ENCODE measurements around the gene SYT1.

SYT1 gene

DNA sequence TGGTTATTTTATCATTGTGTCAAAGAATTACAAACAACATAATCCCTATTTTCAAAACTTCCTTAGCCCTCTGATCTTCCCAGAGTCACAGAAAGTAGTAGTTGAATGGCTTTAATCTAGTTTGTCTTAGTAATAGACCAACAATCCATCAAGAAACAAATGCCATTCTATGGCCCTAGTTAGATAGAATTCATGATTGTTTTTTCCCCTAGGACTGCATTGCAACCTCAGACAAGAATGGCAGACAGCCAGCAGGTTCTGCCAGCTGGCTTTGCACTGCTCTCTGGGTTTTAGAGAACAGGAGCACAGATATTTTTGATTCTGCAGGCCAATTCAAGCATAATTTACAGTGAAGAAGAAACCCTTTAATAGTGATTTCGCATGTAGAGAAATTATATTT, 33.8 kb downstream of the SYT1 start:
- DNase-seq: no peak

DNA sequence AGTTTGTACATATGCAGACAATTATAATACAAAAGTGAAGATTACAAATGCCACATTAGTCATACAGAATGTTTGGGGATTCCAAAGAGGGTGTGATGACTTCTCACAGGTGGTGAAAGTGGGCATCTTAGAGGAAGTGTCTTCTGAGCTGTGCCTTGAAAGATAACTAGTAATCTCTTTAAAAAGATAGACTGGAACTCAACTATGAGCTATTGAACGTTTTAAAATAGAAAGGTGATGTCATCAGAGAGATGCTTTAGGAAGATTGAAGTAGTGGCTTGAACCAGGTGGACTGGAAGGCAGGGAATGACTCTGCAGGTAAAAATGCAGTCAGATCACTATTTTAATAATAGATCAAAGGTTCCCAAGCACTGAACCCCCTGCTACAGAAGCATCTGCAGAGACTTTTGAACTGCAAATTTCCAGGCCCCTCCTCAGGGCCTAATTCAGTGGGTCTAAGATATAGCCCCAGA, 50.3 kb downstream of the SYT1 start:
- no peak for DNase-seq

DNA sequence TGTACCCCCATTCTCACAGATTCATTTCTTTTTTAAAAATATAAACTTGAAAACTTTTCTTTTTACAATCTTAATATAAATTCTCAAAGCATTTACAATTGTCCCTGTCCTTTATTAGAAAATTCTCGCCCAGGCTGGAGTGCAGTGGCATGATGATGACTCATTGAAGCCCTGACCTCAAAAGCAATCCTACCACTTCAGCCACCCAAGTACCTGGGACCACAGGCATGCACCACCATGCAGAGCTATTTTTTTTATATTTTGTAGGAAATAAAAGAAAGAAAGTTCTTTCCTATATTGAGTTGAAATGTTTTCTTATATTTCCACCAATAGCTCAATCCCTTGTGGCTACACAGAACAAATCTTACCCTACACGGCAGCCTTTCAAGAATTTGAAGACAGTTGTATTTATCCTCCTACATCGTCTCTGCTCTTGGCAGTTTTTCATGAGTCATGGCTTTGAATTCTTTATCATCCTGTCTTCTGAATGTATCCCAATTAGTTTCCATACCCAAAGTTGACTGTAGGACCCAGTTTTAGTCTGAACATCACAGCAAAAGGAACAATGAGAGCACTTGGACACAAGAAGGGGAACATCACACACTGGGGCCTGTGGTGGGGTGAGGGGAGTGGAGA, 52.4 kb downstream of the SYT1 start:
- no peak for DNase-seq

DNA sequence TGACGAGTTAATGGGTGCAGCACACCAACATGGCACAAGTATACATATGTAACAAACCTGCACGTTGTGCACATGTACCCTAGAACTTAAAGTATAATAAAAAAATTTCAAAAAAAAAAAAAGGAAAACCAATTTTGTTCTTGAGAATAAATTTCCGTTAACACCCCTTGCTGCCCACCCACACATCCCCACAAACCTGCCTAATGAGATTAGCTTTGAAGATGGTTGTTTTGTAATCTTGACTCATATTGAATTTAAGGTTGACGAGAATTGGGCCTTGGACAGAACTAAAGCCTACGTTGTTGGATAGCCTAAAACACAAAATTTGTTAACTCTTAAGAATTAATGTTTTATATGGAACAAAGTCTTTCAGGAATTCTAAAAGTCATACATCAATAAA, 52.9 kb downstream of the SYT1 start:
- no peak for DNase-seq

DNA sequence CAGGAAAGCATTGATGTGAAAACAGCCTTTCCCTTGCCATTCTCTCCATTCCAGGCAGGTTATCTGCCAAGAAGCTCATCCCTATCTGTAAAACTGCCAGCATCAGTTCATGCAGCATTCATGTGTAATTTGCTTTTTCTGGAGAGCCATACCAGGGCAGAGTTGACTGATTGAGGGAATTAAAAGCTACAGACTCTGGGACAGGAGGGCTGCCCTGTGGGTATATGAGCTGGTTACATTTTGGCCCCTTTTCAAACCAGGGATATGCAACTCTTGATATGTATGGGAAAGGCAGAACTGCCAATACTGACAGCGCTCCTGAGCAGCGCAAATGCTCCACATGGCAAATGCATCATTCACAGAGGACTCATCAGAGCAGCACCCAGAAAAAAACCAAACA, 53.7 kb downstream of the SYT1 start:
- DNase-seq: no peak

DNA sequence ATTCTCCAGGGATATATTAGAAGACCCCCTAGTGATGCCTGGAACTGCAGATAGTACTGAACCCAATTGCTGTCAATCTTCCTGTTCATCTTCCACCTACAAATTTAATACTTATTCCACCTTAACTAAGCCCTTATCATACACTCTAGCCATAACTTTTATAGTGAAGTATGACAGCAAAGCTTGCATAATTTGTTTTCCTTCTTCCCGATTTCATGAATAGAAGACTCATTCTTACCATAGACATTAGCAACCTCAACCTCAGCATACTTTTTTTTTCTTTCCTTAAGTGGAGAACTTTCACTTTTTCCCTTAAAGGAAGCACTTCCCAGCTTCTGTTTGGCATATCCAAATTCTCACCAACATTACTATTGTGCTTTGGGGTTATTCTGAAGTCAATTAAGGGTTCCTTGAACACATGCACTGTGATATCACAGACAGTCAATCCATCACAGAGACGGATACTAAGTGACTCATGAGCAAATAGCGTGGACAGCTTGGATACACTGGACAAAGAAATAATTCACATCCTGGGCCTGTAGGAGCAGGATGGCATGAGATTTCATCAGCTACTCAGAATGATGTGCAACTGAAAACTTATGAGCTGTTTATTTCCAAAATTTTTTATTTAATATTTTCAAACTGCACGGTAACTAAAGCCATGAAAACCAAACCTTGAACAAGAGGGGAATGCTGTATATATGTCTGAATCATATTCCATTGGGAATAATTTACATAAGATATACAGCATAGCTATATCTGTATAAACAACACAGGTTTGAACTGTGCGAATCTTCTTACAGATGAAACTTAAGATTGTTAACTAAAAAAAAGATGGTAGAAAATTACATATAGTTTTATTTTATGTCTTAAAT, 63.9 kb downstream of the SYT1 start:
- no peak for DNase-seq

DNA sequence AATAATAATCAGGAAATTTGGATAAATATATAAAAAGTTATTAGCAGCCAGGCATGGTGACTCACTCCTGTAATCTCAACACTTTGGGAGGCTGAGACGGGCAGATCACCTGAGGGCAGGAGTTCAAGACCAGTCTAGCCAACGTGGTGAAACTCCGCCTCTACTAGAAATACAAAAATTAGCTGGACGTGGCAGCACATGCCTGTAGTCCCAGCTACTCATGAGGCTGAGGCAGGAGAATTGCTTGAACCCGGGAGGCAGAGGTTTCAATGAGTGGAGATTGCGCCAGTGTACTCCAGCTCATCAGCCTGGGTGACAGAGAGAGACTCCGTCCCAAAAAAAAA, 64.5 kb downstream of the SYT1 start:
- no peak for DNase-seq

DNA sequence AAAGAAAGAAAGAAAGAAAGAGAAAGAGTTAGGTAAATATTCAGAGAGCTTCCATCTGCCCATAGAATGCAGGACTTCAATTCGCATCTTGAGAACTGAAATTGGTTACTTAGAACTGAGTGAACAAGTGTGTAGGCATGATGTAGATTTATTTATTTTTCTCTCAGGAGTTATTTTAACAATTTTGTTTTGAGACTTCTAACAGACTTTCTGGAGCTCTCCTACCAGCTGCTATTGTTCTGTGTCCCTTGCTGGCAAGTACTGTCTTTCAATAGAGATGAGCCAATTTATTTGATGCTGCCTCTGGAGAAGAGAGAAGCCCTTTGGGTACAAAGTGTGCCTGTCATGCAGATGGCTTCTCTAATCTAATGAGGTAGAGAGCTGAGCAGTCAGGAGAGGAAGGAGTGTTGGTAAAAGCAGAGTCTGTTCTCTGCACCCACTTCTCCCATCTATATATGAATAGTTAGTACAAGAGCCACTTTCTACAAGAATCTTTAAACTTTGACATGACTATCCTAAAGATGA, 67.0 kb downstream of the SYT1 start:
- no peak for DNase-seq

DNA sequence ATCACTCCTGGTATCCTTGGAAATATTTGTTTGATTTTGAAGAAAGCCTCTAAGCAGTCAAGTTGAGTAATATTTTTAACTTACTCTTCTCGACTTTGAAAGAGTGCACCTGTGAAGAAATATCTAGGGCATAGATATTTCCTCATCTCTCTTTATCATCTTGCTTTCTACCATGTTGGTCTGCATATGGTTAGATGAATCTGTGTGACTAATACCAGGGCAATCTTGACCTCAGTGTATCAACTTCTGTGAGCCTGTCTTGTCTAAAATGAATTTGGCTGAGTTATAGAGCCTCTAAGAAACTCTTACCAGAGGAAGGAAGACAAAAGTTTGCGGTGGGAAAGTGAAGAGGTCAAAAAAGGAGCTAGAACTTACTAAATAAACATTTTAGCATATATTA, 68.4 kb downstream of the SYT1 start:
- no peak for DNase-seq

DNA sequence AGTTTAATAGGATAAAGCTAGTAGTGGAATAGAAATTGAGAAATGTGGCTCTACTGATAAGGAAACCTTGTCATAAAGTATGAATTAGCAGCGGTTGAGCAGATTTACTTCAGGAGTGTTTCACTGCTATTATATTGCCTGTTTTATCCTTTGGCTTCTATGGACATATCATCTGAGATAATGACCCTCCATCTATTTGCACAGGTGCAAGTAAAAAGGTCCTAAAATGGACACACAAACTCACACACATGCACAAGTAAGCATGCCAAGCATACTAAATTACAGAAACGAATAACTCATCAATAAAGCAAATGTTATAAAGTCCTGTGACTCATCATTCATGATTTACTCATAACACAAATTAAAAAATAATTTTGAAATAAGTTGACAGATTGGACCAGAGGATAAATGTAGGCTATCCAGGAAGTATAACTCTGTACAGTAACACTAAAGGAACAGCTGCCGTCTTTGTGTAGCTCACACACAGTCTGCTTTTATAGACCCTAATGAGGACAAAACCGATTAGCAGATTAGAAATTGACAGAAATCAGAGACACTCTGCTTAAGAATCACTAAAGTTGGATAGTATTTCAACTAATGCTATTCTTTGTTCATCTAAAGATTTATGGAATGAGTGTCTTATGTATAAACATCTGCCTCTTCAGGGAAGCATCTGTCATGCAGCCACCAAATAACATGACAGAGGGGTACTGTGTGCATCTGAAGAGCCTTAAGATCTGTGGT, 73.9 kb downstream of the SYT1 start:
- no peak for DNase-seq

DNA sequence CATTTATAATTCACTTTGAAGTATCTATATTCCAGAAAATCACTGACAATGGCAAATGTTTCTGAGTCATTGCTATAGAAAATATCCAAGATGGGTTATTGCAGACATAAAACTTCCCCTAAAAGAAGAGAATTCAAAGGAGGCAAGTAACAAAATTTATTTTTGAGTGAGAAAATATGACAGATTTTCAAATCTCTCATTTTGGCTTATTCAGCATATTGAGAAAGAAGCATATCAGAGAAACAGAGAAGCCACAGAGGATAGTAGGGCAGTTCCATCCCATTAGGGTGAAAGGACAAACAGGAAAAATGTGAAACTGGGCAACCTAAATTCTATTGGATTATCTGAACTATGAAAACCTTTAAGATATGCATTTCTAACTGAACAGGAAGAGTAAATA, 85.0 kb downstream of the SYT1 start:
- no peak for DNase-seq

DNA sequence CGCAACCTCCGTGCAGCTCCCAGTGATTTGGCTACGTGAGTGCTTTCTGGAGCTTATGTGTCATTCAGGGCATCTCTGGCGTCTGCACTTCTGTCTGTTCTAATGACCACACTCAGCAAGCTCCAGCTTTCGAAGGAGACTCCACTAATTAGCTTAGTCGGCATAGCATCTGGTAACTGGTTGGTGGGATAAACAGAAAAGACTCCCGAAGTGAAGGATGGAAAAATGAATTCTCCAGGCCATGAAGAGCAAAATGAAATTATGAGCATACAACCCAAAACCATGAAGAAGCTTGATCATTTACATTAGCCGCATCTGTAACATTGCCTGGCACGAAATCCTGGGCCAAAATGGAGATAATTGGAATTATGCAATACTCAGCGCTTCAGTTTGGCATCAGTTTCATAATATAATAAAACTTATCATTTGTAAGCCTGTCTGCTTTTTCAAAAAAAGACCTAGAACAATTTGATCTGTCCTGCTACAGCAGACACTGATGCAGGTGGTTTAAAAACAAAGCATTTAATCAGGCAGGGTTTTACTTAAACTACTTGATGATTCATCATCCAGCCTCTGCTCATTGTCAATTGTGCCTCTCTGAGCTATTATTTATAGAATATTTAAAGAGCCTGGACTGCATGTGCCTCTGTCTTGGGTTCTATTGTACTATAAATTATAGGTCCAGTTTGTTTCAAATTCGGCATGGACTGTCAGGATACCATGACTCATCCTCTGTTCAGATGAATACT, 87.4 kb downstream of the SYT1 start:
- no peak for DNase-seq

DNA sequence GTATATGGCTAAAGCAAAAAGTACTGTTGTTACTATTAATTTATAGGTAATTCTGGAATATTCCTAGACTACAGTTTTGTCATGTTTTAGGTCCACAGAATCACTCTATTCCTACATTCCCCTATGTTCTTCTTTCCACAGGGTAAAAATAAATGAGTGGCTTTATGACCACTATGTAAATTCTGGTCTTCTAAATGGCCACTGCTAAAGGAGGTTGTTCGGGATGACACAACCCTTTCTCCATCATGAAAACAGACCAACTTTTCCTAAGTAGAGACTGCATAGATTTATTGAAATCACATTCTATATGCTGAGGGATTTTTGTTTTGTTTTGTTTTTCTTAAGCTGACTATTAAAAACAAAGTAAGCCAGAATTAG, 88.0 kb downstream of the SYT1 start:
- DNase-seq: no peak

DNA sequence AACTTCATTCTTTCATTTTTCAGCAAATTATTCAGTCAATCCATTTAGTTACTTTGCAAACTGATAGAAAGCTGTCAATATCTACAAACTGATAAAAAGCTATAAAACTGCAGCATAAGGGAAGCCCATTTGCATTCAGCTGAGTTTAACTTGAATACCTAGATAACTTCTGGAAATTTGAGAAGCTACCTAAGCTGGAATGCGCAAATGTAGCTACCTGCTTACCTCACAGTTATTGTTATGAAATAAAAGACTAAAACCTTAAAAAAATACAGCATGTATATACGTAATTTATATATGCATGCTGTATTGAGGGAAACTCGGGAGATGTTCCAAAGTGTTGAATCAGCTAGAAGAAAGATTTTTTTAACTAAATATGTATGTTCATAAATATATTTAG, 94.4 kb downstream of the SYT1 start:
- DNase-seq: no peak

DNA sequence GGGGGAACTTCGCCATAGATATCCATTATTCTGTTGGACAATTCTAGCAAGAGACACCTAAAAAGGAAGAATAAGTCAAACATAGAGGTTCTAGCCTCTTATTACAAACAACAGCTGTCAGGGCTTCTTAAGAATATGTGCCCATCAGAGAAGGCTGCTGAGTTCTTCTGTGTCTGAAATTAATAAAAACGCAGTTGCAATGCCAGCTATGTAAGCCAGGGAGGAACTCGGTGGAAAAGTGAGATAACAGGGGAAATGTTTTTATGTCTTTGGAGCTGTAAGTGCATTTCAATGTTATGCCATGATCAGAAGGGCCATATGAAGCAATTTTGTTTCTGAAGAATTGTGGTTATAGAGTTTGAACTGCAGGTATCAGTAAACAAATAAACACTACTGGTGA, 95.0 kb downstream of the SYT1 start:
- DNase-seq: no peak

DNA sequence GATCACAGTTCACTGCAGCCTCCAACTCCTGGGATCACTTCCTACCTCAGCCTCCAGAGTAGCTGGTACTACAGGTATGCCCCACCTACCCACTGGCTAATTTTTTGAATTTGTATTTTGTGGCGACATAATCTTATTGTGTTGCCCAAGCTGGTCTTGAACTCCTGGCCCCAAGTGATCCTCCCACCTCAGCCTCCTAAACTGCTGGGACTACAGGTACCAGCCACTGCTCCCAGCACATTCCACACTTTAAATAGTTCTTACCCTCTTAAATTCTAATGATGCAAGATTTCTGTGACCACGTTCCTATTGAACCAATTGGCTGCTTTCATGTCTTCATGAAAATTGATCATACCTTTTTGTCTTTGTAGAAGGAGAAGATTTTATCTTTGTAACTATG, 96.6 kb downstream of the SYT1 start:
- DNase-seq: no peak

DNA sequence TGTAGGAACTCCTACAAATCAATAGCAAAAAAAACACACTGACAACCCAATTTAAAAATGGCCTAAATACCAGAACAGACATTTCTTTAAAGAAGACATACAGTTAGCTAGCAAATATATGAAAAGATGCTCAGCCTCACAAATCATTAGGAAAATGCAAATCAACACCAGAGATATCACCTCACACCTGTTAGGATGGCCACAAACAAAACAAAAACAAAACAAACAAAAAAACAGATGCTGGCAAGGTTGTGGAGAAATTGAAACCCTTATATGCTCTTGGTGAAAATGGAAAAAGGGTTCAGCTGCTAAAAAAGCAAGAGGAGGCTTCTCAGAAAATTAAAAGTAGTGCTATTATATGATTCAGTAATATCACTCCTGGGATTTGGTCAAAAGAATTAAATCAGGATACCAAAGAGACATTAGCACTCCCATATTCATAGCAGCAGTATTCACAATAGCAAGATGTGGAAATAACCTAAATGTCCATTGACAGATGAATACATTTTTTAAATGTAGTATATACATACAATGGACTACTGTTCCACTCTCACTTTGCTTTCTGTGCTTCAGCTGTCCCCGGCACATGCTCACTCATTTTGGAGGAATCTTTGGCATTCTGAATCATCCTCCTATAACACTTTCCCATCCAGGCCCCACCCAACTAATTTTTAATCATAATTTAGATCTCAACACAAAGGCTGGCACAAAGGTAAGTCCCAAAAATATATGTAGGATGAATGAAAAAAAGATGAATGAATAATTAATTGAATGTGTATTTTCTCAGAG, 99.1 kb downstream of the SYT1 start:
- no peak for DNase-seq

DNA sequence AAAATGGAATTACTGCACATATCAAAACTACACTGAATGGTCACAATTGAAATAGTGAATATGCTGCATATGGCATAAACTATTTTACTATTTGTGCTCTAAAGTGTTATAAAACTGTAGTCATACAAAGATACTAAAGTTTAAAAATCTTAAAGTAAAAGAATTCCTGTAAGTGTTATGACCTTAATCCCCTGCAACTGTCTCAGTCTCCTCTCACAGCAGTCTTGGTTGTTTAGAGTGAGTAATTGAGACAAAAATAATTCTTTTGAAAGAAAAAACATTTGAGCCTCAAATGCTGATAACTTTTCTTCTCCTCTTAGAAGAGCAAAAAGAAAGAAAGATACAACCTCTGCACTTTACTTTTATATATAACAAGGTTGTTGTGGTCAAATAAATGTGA, 99.9 kb downstream of the SYT1 start:
- no peak for DNase-seq

DNA sequence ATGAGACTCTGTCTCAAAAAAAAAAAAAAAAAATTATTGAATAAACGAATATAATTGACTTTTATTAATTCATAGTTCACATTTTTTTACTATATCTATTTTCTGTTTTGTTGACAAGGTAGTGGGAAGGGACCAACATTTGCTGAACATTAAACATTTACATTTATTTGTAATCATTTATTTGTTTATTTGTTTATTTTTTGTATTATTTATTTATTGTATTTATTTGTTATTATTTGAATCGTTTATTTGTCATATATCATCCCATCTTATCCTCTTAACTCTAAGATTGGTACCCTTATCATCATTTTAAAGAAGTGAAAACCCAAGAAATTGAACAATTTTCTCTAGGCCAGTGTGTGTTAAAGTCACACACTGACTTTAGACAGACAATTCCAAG, 101.5 kb downstream of the SYT1 start:
- DNase-seq: no peak

DNA sequence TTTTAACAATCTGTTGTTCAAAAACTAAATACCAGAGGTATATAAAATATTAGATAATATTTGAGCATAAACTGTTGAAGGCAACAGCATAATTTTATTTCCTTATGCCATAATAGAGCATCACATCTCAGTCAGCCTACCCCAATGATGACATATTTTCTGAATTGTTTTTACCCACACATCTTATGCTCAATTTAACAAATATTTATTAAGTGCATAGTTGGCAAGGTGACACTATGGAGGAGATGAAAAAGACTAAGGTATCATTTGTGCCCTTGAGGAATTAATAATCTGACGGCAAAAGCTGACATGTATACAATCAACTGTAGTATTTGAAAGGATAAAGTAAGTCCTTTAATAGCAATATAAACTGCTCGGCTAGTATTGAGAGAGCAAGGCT, 102.4 kb downstream of the SYT1 start:
- DNase-seq: no peak

DNA sequence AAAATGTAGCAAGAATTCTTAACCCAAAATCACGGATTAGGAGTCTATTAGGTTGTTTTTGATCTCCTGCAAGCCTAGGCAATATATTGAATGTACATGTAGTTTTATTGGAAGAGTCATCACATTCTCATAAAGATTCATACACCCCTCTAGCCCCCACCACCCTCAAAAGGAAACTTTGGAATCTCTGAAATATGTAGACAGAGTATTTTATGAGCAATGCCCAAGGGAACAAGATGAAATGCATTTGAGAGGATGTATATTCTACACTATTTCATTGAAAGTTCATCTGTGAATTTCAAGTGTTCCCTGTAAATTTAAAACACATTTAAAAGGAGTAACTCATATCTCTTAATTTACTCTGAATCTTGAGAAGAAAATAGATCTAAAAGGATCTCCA, 103.7 kb downstream of the SYT1 start:
- no peak for DNase-seq

DNA sequence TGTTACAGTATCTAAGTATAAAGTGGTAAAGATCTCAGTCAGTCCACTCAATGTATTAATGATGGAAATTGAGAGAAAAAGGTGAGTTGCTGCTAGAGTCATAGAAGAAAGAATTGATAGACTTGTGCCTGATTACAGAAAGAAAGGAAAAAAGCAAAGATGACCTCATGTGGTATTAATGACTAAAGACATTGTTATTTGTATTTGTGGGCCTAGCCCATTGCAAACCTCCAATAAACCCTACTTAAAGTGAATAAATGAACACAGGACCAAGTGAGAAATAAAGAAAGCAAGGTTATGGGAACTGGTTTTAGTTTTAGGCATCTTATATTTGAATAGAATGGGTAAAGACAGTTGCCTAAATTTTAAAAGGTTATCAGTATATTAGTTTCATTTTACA, 105.5 kb downstream of the SYT1 start:
- DNase-seq: no peak
